HEK293 (cell line): ENCODE results near the gene SLC16A11.
"Not testable (repeated sequence)": the region's sequence is repeated elsewhere in the genome, so short reads cannot be mapped to it uniquely, and the experiment has no call there.

ENCODE experiments used
- CTCF ChIA-PET: fragments of 350-600 bp; formaldehyde crosslinking; extraction: SDS; loops from one replicate; lab custom pipeline; 2021; ENCODE audit warnings: antibody characterized with exemption; lab: Yijun Ruan, JAX
- POLR2A ChIA-PET: fragments of 300-600 bp; formaldehyde crosslinking; extraction: SDS; loops from one replicate; lab custom pipeline; 2020; ENCODE audit warnings: antibody characterized with exemption, inconsistent platforms; lab: Yijun Ruan, JAX
- H3K27ac ChIP-seq: fragments of 200-500 bp; sonication (Bioruptor generic); 2 replicates; pipeline ENCODE4 v1.5.1; 2014; ENCODE audit warnings: low read depth, low read length, control low read depth, inconsistent platforms; ENCODE audit errors: extremely low read depth
- H3K36me3 ChIP-seq, 2 experiments: fragments of 200-500 bp in 1 of 2; sonication (Bioruptor generic) in 1 of 2; 1 replicate in 1 of 2; 2 replicates in 1 of 2; pipeline ENCODE4 v1.5.1; 2014 to 2017; ENCODE audit warnings: inconsistent platforms in 2 of 2, low read length in 2 of 2; ENCODE audit not compliant: control insufficient read depth in 2 of 2, insufficient read depth in 1 of 2
- H3K4me1 ChIP-seq: fragments of 200-500 bp; sonication (Bioruptor generic); 2 replicates; pipeline ENCODE4 v1.5.1; 2014; ENCODE audit warnings: mild to moderate bottlenecking, low read length, inconsistent platforms; ENCODE audit not compliant: control insufficient read depth, insufficient read depth
- H3K4me3 ChIP-seq: 2 replicates; pipeline ENCODE4 v1.5.1; 2011; ENCODE audit warnings: low read depth, mild to moderate bottlenecking, control low read depth, low read length, moderate library complexity
- H3K9me3 ChIP-seq: fragments of 200-500 bp; sonication (Bioruptor generic); 2 replicates; pipeline ENCODE4 v1.5.1; 2014; ENCODE audit warnings: low read depth, low read length, inconsistent platforms; ENCODE audit not compliant: control insufficient read depth, insufficient read depth
- GFI1B ChIP-seq: fragments of 450-650 bp; formaldehyde crosslinking; IDR thresholded peaks from 2 replicates; pipeline ENCODE4 v1.5.1; 2016; ENCODE audit warnings: missing biosample characterization, missing genetic modification characterization
- MEIS1 ChIP-seq: sonication (generic); formaldehyde crosslinking; IDR thresholded peaks from 2 replicates; pipeline ENCODE4 v1.8.1; 2022; ENCODE audit warnings: missing genetic modification reagents, mild to moderate bottlenecking, borderline replicate concordance
- MYNN ChIP-seq: fragments of 450-650 bp; formaldehyde crosslinking; IDR thresholded peaks from 2 replicates; pipeline ENCODE4 v1.5.1; 2016; ENCODE audit warnings: missing biosample characterization, missing genetic modification characterization, borderline replicate concordance
- WT1 ChIP-seq: fragments of 450-650 bp; formaldehyde crosslinking; IDR thresholded peaks from 2 replicates; pipeline ENCODE4 v1.5.1; 2016; ENCODE audit warnings: missing biosample characterization, missing genetic modification characterization
- YY1 ChIP-seq: fragments of 450-650 bp; formaldehyde crosslinking; IDR thresholded peaks from 2 replicates; pipeline ENCODE4 v1.5.1; 2018; ENCODE audit warnings: missing biosample characterization, missing genetic modification characterization
- ZBTB17 ChIP-seq: fragments of 450-650 bp; formaldehyde crosslinking; IDR thresholded peaks from 2 replicates; pipeline ENCODE4 v1.5.1; 2016; ENCODE audit warnings: missing biosample characterization, missing genetic modification characterization
- ZNF155 ChIP-seq: fragments of 450-650 bp; formaldehyde crosslinking; IDR thresholded peaks from 2 replicates; pipeline ENCODE4 v1.5.1; 2016; ENCODE audit warnings: missing biosample characterization, missing genetic modification characterization
- ZNF175 ChIP-seq: fragments of 450-650 bp; formaldehyde crosslinking; IDR thresholded peaks from 2 replicates; pipeline ENCODE4 v1.5.1; 2016; ENCODE audit warnings: missing biosample characterization, missing genetic modification characterization
- ZNF184 ChIP-seq: fragments of 450-650 bp; IDR thresholded peaks from 2 replicates; pipeline ENCODE4 v1.5.1; 2018; ENCODE audit warnings: missing biosample characterization, mild to moderate bottlenecking, missing genetic modification characterization
- ZNF214 ChIP-seq: fragments of 450-650 bp; formaldehyde crosslinking; IDR thresholded peaks from 2 replicates; pipeline ENCODE4 v1.5.1; 2017; ENCODE audit warnings: missing biosample characterization, mild to moderate bottlenecking, missing genetic modification characterization, borderline replicate concordance
- ZNF24 ChIP-seq: fragments of 450-650 bp; formaldehyde crosslinking; IDR thresholded peaks from 2 replicates; pipeline ENCODE4 v1.5.1; 2016; ENCODE audit warnings: missing biosample characterization, missing genetic modification characterization
- ZNF600 ChIP-seq: fragments of 450-650 bp; formaldehyde crosslinking; IDR thresholded peaks from 2 replicates; pipeline ENCODE4 v1.5.1; 2016; ENCODE audit warnings: missing biosample characterization, missing genetic modification characterization
- ZNF621 ChIP-seq: fragments of 450-650 bp; formaldehyde crosslinking; IDR thresholded peaks from 2 replicates; pipeline ENCODE4 v1.5.1; 2017; ENCODE audit warnings: missing biosample characterization, missing genetic modification characterization
- ZNF623 ChIP-seq: fragments of 450-650 bp; formaldehyde crosslinking; IDR thresholded peaks from 2 replicates; pipeline ENCODE4 v1.5.1; 2016; ENCODE audit warnings: missing biosample characterization, missing genetic modification characterization
- TF ChIP-seq, protein P1 (sequence below): fragments of 450-650 bp; formaldehyde crosslinking; IDR thresholded peaks from 2 replicates; pipeline ENCODE4 v1.5.1; 2016; ENCODE audit warnings: missing biosample characterization, missing genetic modification characterization
- TF ChIP-seq, protein P2 (sequence below): fragments of 450-650 bp; formaldehyde crosslinking; IDR thresholded peaks from 2 replicates; pipeline ENCODE4 v1.5.1; 2016; ENCODE audit warnings: missing biosample characterization, missing genetic modification characterization, low read depth
- TF ChIP-seq, protein P3 (sequence below): fragments of 450-650 bp; IDR thresholded peaks from 2 replicates; pipeline ENCODE4 v1.5.1; 2018; ENCODE audit warnings: missing biosample characterization, missing genetic modification characterization
- TF ChIP-seq, protein P4 (sequence below): fragments of 450-650 bp; formaldehyde crosslinking; IDR thresholded peaks from 2 replicates; pipeline ENCODE4 v1.5.1; 2016; ENCODE audit warnings: missing biosample characterization, missing genetic modification characterization
- TF ChIP-seq, protein P5 (sequence below): fragments of 450-650 bp; formaldehyde crosslinking; IDR thresholded peaks from 2 replicates; pipeline ENCODE4 v1.5.1; 2016; ENCODE audit warnings: missing biosample characterization, missing genetic modification characterization, borderline replicate concordance

The SLC16A11 gene

DNA sequence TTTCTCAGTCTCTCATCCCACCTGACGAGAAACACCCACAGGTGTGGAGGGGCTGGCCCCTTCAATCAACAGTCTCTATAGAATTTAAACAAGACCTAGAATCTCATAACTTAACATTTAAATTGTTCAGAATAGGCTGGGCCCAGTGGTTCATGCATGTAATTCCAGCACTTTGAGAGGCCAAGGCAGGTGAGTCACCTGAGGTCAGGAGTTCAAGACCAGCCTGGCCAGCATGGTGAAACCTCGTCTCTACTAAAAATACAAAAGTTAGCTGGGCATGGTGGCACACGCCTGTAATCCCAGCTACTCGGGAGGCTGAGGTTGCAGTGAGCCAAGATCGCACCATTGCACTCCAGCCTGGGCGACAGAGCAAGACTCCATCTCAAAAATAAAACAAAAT is 45.7 kb upstream of the SLC16A11 start:
- H3K36me3 ChIP-seq, H3K4me3 ChIP-seq, H3K4me1 ChIP-seq, POLR2A ChIA-PET, H3K9me3 ChIP-seq, H3K27ac ChIP-seq: not testable (repeated sequence)
- TF ChIP-seq, protein P1, sequence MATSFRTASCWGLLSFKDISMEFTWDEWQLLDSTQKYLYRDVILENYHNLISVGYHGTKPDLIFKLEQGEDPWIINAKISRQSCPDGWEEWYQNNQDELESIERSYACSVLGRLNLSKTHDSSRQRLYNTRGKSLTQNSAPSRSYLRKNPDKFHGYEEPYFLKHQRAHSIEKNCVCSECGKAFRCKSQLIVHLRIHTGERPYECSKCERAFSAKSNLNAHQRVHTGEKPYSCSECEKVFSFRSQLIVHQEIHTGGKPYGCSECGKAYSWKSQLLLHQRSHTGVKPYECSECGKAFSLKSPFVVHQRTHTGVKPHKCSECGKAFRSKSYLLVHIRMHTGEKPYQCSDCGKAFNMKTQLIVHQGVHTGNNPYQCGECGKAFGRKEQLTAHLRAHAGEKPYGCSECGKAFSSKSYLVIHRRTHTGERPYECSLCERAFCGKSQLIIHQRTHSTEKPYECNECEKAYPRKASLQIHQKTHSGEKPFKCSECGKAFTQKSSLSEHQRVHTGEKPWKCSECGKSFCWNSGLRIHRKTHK, result peak; percentile 36; the same call in 1 of the 2 replicates
- CTCF ChIA-PET, result interaction anchor here (1.3 kb wide), 1 partner anchor 12 kb away, joined by 9 read pairs; no protein-coding TSS in a partner anchor

DNA sequence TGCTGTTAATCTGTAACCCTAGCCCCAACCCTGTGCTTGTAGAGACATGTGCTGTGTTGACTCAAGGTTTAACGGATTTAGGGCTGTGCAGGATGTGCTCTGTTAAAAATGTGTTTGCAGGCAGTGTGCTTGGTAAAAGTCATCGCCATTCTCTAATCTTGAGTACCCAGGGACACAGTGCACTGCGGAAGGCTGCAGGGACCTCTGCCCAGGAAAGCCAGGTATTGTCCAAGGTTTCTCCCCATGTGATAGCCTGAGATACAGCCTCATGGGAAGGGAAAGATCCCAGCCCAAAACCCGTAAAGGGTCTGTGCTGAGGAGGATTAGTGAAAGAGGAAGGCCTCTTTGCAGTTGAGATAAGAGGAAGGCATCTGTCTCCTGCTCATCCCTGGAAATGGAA is 44.5 kb upstream of the SLC16A11 start:
- H3K4me1 ChIP-seq, H3K9me3 ChIP-seq, CTCF ChIA-PET, H3K4me3 ChIP-seq, H3K36me3 ChIP-seq, H3K27ac ChIP-seq, POLR2A ChIA-PET: not testable (repeated sequence)

DNA sequence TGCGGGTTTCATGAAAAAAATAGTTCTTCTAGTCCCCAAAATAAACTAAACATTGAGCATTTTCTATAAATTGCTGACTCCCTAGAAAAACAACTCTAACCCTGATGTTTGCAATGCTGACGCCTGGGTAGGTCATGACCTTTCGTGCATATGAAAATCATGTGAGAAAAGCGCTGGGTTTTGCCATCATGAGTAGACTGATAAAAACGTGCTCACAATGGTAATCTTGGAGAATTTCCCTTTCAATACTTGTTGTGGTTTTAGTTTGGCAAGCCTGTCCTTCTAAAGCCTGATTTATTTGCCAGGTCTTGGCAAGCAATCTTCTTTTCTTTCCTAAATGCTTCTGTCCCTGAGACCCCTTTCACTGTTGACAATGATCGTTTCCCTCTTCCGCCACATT is 40.2 kb upstream of the SLC16A11 start:
- Histone ChIP-seq H3K27ac (no peak overlapping the region), H3K36me3 (no peaks in the 10 kb centered on the region), H3K4me1 (no peaks in the 10 kb centered on the region), H3K4me3 (no peak overlapping the region), H3K9me3 (no peaks in the 10 kb centered on the region)
- CTCF ChIA-PET, result no interaction called here
- POLR2A ChIA-PET, result no interaction called here
- TF ChIP-seq, protein P2, sequence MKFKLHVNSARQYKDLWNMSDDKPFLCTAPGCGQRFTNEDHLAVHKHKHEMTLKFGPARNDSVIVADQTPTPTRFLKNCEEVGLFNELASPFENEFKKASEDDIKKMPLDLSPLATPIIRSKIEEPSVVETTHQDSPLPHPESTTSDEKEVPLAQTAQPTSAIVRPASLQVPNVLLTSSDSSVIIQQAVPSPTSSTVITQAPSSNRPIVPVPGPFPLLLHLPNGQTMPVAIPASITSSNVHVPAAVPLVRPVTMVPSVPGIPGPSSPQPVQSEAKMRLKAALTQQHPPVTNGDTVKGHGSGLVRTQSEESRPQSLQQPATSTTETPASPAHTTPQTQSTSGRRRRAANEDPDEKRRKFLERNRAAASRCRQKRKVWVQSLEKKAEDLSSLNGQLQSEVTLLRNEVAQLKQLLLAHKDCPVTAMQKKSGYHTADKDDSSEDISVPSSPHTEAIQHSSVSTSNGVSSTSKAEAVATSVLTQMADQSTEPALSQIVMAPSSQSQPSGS (tag by site-specific recombination), result no peak
- TF ChIP-seq, protein P3, sequence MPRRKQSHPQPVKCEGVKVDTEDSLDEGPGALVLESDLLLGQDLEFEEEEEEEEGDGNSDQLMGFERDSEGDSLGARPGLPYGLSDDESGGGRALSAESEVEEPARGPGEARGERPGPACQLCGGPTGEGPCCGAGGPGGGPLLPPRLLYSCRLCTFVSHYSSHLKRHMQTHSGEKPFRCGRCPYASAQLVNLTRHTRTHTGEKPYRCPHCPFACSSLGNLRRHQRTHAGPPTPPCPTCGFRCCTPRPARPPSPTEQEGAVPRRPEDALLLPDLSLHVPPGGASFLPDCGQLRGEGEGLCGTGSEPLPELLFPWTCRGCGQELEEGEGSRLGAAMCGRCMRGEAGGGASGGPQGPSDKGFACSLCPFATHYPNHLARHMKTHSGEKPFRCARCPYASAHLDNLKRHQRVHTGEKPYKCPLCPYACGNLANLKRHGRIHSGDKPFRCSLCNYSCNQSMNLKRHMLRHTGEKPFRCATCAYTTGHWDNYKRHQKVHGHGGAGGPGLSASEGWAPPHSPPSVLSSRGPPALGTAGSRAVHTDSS, result no peak
- TF ChIP-seq ZNF175 (tag by site-specific recombination) (no peak), ZNF621 (tag by site-specific recombination) (no peak), ZNF214 (tag by site-specific recombination) (no peak), ZBTB17 (tag by site-specific recombination) (no peak), MEIS1 (CRISPR knock-in tag) (no peak), GFI1B (no peak), ZNF24 (no peak), MYNN (no peak), ZNF623 (tag by site-specific recombination) (no peak), ZNF184 (tag by site-specific recombination) (no peak), WT1 (tag by site-specific recombination) (no peak), ZNF155 (no peak), YY1 (tag by site-specific recombination) (no peak), ZNF600 (no peak)
- TF ChIP-seq, protein P4, sequence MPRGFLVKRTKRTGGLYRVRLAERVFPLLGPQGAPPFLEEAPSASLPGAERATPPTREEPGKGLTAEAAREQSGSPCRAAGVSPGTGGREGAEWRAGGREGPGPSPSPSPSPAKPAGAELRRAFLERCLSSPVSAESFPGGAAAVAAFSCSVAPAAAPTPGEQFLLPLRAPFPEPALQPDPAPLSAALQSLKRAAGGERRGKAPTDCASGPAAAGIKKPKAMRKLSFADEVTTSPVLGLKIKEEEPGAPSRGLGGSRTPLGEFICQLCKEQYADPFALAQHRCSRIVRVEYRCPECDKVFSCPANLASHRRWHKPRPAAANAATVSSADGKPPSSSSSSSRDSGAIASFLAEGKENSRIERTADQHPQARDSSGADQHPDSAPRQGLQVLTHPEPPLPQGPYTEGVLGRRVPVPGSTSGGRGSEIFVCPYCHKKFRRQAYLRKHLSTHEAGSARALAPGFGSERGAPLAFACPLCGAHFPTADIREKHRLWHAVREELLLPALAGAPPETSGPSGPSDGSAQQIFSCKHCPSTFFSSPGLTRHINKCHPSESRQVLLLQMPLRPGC (tag by site-specific recombination), result no peak
- TF ChIP-seq, protein P5, sequence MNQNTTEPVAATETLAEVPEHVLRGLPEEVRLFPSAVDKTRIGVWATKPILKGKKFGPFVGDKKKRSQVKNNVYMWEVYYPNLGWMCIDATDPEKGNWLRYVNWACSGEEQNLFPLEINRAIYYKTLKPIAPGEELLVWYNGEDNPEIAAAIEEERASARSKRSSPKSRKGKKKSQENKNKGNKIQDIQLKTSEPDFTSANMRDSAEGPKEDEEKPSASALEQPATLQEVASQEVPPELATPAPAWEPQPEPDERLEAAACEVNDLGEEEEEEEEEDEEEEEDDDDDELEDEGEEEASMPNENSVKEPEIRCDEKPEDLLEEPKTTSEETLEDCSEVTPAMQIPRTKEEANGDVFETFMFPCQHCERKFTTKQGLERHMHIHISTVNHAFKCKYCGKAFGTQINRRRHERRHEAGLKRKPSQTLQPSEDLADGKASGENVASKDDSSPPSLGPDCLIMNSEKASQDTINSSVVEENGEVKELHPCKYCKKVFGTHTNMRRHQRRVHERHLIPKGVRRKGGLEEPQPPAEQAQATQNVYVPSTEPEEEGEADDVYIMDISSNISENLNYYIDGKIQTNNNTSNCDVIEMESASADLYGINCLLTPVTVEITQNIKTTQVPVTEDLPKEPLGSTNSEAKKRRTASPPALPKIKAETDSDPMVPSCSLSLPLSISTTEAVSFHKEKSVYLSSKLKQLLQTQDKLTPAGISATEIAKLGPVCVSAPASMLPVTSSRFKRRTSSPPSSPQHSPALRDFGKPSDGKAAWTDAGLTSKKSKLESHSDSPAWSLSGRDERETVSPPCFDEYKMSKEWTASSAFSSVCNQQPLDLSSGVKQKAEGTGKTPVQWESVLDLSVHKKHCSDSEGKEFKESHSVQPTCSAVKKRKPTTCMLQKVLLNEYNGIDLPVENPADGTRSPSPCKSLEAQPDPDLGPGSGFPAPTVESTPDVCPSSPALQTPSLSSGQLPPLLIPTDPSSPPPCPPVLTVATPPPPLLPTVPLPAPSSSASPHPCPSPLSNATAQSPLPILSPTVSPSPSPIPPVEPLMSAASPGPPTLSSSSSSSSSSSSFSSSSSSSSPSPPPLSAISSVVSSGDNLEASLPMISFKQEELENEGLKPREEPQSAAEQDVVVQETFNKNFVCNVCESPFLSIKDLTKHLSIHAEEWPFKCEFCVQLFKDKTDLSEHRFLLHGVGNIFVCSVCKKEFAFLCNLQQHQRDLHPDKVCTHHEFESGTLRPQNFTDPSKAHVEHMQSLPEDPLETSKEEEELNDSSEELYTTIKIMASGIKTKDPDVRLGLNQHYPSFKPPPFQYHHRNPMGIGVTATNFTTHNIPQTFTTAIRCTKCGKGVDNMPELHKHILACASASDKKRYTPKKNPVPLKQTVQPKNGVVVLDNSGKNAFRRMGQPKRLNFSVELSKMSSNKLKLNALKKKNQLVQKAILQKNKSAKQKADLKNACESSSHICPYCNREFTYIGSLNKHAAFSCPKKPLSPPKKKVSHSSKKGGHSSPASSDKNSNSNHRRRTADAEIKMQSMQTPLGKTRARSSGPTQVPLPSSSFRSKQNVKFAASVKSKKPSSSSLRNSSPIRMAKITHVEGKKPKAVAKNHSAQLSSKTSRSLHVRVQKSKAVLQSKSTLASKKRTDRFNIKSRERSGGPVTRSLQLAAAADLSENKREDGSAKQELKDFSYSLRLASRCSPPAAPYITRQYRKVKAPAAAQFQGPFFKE (tag by site-specific recombination), result no peak
- TF ChIP-seq, all 188 proteins: peak for 0
